Activated CD8-positive, alpha-beta memory T cell treated with anti-CD3 and anti-CD28 coated beads, Interleukin-2, amount 50 U/mL, for 48 hours (primary cell): ENCODE data around the gene PTGER4.
"Not testable (repeated sequence)": the region's sequence is repeated elsewhere in the genome, so short reads cannot be mapped to it uniquely, and the experiment has no call there.

ENCODE experiments used
- DNase-seq: peaks from one replicate; pipeline ENCODE4 v3.0.0-alpha.2; 2020

PTGER4 gene

DNA sequence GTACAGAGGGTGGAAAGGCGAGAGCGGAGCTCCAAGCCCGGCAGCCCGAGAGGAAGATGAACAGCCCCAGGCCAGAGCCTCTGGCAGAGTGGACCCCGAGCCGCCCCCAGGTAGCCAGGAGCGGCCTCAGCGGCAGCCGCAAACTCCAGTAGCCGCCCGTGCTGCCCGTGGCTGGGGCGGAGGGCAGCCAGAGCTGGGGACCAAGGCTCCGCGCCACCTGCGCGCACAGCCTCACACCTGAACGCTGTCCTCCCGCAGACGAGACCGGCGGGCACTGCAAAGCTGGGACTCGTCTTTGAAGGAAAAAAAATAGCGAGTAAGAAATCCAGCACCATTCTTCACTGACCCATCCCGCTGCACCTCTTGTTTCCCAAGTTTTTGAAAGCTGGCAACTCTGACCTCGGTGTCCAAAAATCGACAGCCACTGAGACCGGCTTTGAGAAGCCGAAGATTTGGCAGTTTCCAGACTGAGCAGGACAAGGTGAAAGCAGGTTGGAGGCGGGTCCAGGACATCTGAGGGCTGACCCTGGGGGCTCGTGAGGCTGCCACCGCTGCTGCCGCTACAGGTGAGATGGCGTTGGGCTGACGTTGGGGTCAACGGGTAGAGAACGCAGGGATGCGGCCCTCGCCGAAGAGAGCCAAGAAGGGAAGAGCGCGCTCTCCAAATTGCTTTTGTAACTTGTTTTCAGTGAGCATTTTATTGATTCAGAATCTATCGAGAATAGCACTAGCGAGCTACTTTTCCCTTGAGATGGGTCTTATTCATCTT, at the start of gene PTGER4:
TSS of gene PTGER4 (plus strand) at position 3 of the 769 bp plus-strand sequence. CDS start 1,079 bp downstream, outside the sequence.
- DNase-seq, result peak; percentile 74

DNA sequence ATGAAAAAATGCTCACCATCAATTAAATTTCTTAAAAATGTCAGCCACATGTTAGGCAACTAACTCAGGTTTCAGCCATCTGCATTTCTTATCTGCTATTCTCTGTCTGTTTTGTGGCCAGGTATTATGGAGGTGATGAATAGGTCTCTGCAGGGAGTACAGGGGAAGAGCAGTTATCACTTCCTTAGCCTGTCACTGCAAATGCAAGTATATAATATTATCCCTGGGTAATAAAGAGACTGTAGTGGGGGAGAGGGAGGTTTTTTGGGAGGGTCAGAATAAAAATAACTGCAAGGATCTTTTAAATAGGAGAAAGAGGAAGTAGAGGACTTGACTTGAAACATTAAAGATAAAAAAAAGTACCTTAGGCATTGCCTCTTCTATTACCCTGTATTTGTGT, 49.6 kb upstream of the PTGER4 start:
- no peak for DNase-seq

DNA sequence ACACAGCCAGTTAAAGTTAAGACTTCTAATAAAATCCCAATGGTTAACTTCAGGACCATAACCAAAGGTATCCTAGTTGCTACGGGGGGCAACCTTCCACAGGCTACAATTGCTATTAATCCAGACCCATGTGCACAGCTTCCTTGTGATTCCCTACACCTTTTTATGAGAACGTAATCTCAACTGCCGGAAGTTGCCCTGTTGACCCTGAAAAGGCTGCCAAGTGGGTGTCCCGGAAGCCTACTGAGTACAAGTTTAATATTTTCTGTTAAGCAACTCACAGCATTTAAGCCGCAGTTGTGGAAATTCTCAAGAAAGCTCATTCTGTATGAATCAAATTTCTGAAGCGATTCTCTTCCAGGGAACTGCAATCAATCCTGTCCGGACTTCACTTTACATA, 48.5 kb upstream of the PTGER4 start:
- no peak for DNase-seq

DNA sequence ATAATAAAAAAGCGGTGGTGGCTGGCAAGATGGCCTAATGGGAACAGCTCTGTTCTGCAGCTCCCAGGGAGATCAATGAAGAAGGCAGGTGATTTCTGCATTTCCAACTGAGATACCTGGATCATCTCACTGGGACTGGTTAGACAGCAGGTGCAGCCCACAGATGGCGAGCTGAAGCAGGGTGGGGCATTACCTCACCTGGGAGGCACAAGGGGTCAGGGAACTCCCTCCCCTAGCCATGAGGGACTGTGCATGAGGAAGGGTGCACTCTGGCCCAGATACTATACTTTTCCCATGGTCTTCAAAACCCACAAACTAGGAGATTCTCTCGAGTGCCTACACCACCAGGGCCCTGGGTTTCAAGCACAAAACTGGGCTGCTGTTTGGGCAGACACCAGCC, 45.6 kb upstream of the PTGER4 start:
- DNase-seq, result no peak

DNA sequence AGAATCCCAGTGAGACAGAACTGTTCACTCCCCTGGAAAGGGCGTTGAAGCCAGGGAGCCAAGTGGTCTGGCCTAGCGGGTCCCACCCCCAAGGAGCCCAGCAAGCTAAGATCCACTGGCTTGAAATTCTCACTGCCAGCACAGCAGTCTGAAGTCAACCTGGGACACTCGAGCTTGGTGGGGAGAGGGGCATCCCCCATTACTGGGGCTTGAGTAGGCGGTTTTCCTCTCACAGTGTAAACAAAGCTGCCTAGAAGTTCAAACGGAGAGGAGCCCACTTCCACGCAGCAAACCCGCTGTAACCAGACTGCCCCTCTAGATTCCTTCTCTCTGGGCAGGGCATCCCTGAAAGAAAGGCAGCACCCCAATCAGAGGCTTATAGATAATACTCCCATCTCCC, 45.1 kb upstream of the PTGER4 start:
- DNase-seq, result no peak

DNA sequence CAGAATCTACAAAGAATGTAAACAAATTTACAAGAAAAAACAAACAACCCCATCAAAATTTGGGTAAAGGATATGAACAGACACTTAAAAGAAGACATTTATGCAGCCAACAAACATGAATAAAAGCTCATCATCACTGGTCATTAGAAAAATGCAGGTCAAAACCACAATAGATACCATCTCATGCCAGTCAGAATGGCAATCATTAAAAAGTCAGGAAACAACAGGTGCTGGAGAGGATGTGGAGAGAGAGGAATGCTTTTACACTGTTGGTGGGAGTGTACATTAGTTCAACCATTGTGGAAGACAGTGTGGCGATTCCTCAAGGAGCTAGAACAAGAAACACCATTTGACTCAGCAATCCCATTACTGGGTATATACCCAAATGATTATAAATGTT, 40.2 kb upstream of the PTGER4 start:
- not testable (repeated sequence) for DNase-seq

DNA sequence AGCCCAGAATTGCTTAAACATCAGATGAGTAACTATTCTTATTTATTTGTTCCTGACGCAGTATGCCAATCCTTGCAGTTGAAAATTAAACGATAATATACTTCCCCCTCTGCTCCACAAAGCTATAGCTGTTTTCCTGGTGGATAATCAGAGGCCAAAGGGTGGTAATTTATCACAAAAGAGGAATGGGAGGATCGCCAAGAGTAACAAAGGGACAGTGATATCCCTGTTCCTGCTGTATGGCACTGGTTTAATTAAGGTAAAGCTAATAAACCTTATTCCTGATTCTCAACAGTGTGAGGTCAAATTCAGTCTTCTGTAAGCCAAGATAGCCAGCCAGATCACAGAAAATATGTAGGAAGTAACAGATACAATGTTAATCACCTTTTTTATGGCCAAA, 33.4 kb upstream of the PTGER4 start:
- no peak for DNase-seq

DNA sequence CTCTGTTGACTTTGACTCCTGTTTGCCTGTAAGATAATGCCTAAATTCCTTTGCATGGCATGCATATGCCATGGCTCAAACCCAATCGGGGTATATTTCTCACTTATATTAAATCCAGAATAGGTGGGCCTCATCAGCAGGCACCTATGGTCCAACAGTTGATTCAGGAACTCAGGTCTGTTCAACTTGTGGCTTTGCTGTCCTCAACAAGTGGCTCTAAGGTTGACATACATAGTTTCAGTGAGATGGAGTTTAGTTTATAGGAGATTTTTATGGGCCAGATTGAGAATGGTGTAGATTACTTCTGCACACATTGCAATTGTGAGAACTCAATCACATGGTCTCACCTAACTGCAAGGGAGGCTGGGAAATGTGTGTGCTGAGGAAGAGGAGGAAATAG, 31.6 kb upstream of the PTGER4 start:
- no peak for DNase-seq

DNA sequence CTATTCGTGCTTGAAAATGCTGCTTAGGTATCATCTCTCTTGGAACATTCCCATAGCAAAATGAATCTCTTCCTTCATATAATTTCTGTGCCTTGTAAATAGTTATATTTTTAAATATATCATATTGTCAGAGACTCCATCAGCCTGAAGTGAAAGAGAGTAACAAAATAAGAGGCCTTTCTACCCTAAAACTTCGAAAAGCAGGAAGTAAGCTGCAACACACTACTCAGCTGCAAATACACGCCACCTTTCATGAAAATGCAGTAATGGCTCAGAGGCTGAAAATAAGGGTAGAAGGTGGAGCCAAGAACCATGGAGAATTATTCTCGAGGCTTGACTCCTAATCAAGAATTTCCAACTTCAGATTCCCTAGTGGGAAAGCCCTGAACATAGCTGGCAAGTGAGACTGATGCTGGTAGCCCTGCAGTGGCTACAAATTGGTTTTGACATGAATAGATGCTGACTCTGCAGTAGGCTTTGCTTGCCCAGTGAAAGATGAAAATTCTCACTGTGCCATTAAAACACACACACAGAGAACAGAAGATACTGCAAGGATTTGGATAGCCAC, 30.2 kb upstream of the PTGER4 start:
- DNase-seq, result no peak

DNA sequence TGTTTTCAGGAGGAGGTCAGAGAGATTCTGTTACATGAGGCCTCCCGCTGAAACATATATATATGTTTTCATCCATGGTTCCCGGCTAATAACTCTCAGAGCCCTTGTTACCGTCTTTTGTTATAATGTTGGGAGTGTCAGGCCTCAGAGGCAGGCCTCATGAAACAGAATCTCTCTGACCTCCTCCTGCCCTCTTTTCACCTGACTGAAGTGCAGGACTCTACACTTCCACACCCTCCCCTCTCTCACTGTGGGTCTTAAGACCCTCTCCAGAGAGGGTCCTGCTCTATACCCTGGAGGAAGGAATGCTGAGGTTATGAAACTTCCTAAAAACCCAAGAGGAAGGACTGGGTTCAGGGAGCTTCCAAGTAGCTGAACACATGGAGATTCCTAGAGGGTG, 28.5 kb upstream of the PTGER4 start:
- no peak for DNase-seq

DNA sequence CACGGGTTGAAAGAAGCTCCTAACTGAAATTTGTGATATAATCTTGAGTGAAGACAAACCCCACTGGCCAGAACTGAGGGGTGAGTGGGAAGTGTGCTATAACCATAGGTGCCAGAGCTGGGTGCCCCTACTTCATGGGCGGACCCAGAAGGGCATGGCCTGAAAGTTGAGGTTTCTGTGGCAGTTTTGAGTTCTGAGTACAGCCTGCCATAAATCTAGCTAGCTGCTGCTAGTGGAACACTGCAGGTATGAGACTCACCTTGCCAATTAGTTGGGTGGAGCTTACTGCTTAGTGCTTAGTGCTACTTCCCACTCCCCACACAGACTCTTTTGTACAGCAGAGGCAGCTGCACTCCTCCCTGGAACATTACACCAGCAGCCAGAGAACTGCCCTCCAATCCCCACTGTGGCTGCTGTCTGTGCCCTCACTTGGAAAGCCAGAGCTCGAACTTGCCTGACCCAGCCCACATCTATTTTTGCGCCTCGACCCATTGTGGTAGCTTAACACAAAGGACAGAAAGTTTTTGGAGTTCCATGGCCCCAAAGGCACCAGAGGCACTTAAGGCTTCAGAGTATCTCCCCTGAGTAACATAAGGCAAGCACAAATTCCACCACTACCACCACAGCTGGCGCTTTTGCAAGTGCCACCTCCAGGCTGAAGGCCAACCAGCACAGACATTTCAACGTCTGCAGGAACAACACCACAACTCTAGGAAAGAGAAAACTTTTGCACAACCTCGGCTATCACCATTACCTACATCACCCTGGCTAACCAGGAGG, 27.1 kb upstream of the PTGER4 start:
- no peak for DNase-seq

DNA sequence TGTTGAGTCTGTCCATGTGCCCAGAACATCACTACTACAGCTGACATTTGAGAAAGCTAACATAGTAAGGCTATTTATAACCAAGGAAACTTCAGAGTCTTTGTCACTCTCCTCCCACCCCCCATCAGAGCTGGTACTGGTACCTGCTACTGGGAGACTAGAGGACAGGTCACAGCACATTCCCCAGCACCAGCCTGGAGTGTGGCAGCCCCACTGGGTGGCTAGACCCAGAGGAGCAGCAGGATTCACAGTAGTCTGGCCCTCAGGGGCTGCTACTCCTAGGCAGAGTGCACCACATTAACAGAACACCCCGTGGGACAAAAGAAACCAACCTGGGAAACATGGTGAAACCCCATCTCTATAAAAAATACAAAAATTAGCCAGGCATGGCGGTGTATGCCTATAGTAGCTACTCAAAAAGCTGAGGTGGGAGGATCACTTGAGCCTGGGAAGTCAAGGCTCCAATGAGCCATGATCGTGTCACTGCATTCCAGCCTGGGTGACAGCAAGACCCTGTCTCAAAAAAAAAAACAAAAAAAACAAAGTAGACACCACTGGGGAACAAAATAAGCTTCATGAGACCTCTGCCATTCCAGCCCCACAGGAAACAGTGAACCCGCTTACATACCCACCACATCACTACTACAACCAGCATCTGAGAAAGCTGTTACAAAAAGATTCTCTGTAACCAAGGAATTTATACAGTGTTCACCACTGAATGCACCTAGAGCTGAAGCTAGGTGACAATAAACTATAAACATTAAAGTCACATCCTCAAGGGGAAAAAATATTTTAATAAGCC, 26.3 kb upstream of the PTGER4 start:
- no peak for DNase-seq

DNA sequence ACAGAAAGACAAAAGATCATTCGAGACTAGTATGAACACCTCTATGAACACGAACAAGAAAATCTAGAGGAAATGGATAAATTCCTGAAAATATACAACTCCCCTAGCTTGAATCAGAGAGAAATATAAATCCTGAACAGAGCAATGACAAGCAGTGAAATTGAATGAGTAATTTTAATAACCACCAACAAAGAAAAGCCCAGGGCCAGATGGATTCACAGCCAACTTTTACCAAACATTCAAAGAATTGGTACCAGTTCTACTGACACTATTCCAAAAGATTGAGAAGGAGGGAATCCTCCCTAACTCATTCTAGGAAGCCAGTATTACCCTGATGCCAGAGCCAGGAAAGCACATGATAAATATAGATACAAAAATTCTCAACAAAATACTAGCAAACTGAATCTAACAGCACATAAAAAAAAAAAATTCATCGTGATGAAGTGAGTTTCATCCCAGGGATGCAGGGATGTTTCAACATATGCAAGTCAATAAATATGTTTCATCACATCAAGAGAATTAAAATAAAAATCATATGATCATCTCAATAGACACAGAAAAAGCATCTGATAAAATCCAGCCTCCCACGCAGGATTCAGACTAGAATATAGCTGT, 25.2 kb upstream of the PTGER4 start:
- DNase-seq, result no peak

DNA sequence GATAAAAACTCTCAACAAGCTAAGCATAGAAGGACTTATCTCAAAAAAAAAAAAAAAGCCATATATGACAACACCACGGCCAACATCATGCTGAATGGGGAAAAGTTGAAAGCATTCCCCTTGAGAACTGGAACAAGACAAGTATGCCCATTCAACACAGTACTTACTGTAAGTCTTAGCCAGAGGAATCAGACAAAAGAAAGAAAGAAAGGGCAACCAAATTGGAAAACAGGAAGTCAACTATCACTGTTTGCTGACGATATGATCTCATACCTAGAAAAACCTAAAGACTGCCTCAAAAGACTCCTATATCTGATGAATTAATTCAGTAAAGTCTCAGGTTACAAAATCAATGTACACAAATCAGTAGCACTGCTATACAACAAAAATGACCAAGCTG, 24.6 kb upstream of the PTGER4 start:
- DNase-seq, result no peak

DNA sequence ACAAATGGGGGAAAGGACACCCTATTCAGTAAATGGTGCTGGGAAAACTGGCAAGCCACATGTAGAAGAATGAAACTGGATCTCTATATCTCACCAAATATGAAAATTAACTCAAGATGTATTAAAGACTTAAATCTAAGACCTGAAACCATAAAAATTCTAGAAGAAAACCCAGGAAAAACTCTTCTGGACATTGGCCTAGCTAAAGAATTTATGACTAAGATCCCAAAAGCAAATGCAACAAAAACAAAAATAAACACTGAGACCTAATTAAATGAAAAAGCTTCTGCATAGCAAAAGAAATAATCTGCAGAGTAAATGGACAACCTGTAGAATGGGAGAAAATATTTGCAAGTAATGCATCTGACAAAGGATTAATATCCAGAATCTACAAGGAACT, 23.6 kb upstream of the PTGER4 start:
- not testable (repeated sequence) for DNase-seq

DNA sequence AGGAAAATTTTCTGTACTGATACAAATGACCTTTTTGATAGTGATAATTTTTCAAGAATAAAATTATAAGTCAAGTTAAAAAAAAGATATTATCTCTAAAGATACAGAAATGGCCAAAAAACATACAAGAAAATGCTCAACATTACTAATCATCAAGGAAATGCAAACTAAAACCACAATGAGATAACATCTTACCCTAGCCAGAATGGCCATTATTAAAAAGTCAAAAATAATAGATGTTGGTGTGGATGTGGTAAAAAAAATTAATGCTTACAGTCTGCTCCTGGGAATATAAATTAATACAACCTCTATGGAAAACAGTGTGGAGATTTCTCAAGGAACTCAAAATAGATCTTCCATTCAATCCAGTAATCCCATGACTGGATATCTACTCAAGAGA, 22.9 kb upstream of the PTGER4 start:
- DNase-seq, result no peak

DNA sequence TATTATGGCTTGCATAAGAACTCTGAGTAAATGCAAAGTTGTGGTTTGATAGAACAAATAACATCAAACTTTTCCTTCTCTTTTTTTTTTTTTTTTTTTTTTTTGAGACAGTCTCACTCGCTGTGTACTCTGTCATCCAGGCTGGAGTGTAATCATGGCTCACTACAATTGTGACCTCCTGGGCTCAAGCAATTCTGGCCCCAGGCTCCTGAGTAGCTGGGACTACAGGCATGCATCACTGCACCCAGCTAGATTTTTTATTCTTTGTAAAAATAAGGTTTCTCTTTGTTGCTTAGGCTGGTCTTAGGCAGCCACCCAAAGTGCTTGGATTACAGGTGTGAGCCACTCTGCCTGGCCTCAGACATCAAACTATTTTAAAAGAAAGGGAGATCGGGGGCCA, 19.0 kb upstream of the PTGER4 start:
- DNase-seq, result no peak

DNA sequence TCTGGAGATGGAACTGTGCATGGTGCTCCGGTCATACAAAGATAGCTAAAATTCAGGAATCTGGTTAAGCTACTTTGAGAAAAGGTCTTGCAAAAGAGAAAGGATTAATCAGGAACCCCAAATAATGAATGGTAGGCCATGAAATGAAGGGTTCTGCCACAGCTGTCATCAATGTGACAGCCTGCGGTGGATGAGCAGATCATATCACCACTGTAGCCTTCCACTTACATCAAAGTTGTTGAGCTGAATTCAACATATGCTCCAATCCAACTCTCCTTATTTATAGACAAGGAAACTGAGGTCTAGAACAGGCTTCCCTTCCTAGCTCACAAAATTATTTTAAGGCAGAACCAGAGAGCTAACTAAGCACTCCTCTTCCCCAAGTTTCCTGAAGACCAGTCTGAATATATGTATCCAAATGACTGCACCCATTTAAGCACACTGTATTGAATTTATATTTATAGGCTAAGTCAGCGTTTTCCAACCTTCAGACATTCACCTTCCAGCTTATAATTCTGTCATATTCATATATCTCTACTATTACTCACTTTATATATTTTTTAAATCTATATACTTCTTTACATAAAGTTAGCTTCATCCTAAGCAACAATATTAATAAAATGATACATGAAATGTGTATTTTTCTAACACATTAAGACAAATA, 13.9 kb upstream of the PTGER4 start:
- DNase-seq, result no peak

DNA sequence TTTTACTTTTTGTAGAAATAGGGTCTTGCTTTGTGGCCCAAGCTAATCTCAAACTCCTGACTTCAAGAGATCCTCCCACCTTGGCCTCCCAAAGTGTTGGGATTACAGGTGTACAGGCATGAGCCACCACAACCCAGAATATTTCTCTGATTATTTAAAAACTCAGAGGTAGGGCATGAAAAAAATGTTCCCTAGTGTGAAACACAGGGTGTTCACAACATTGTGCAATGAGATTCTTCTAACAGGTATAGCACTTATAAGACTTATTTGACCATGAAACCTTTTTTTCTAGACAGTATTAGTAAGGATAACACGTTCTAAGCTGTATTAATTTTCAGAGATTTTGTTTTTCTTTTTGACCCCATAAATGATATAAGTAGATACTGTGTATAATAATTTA, 13.1 kb upstream of the PTGER4 start:
- no peak for DNase-seq

DNA sequence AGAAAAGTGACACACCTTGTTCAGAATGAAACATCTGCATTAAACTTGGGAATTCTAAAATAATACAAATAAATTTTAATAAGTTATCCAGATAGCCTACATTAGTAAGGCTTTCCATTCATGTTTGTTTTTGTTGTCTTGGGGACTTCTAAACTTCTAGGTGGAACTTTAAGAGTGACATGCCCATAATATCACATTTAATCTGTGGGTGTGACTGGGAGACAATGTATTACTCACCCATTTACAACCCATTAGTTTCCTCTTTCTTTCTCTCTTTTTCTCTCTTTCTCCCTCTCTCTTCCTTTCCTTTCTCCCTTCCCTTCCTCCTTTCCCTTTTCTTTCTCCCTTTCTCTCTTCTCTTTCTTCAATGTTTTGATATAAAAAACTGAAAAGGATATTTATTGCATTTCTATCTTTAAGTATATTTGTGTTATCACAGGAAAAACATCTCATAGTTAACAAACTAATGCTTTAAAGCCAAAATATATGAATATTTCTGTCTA, 12.5 kb upstream of the PTGER4 start:
- no peak for DNase-seq

DNA sequence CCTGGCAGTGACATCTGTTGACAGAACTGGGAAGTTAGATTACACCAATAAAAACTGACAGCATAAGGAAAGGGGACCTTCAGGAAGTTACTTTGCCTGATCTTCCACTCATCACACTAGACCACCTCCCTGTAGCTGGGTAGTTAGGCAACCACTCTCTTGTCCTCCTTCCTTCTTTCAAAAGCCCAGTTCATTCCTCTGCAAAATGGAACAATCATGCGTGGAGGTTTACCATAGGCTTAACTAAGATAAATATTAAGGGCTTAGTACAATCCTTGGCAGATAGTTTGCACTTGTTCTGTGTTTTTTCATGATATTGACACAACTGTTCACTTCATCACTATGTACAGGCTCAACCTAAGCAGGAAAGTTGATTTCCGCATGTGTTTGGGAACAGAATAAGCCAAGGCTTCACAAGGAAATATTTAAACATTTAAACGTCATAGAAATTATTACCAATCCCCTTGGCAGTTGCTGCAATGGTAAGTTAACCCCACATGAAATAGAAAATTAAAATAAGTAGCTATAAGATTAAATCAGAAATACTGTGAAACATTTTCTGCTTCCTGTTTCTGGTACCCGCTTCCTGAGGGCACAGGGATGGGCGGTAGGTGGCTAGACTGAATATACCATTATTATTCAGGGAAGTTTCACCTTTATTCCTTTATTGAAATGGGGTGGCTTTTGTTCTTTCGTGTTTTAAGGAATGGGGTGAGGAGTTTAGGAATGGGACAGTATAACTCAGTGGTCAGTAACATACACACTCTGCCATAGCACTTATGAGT, 9.9 kb upstream of the PTGER4 start:
- no peak for DNase-seq
